NCI-H1436 treated with DMSO at 0.1 percent for 48 hours (cell line): Measurements from ENCODE around the gene CCDC89.
"Not testable (repeated sequence)": the region's sequence is repeated elsewhere in the genome, so short reads cannot be mapped to it uniquely, and the experiment has no call there.

Experiments used
- DNase-seq: peaks from one replicate; lab custom pipeline; 2025; lab: John Stamatoyannopoulos, UW

Gene CCDC89

GRCh38 chr11:85694385-85694980 is 8.5 kb upstream of the CCDC89 start:
- no peak for DNase-seq

DNA sequence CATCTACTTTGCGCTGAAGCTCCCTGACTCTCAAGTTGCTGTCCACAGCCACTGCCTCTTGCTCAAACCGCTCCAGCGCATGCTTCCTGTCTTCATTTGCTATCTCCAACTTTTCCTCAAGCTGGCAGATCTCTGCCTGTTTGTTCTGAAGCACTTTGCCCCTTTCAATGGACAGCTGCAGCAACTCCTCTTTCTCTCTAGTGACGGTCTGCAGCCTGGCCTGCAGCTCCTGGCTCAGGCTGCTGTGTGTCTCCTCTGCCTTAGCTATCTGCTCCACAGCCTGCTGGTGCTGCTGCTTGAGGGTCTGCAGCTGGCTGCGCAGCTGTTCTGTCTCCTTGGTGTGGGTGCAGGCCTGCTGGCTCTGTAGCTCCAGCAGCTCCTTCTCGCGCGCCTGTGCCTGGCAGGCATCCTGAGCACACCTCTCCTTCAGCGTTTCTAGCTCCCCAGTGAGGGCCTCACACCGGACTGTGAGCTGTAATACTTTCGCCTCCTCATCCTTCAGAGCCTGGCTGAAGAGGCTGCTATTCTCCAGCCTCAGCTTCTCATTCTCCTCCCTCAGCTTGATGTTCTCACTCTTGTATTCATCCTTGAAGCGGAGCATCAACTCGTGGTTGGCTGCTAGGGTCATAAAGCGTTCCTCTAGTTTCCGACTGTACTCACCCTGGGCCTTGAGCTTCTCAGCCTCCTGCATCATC is 723 bp downstream of the CCDC89 start:
- DNase-seq, result no peak

- no peak for DNase-seq
Measured at GRCh38 chr11:85682330-85683305, 3.4 kb downstream of the CCDC89 start.

DNA sequence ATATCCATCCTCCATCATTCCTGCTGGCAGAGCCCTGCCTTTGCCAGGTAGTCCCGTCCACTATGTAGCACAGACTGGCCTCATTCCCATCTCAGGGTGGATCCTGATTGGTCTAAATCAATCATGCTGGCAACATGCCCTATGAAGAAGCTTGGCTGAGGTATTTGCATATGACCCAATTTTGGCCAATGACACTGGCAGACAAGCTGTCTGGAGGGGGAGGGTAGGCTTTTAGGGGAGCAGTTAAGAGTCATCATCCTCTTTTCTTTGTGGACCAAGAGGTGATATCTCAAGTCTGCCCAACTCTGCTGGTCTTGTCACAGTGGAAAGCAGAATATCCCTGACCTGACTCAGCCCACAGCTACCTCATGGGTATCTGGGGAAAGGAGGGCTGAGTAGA is 5.1 kb downstream of the CCDC89 start:
- DNase-seq, result no peak

DNA sequence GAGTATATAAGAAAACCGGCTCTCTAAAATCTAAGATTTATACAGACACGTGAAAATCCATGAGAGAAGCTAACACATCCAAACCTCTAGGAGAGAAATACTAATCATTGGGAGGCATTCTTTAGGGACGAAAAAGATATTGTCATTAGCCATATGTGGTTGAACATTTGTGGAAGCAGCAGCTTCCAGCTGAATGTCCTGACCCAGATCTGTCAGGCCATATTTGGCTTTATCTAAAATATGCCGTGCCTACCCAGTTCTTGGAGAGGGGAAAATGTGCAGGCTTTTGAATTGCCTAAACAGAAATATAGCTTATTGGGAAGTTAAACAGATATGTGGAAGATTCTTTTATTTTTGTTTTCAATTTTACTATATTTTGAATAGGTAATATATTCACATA is 6.4 kb downstream of the CCDC89 start:
- DNase-seq, result no peak

- no peak for DNase-seq
Measured at GRCh38 chr11:85673393-85673792, 12.6 kb downstream of the CCDC89 start.

DNA sequence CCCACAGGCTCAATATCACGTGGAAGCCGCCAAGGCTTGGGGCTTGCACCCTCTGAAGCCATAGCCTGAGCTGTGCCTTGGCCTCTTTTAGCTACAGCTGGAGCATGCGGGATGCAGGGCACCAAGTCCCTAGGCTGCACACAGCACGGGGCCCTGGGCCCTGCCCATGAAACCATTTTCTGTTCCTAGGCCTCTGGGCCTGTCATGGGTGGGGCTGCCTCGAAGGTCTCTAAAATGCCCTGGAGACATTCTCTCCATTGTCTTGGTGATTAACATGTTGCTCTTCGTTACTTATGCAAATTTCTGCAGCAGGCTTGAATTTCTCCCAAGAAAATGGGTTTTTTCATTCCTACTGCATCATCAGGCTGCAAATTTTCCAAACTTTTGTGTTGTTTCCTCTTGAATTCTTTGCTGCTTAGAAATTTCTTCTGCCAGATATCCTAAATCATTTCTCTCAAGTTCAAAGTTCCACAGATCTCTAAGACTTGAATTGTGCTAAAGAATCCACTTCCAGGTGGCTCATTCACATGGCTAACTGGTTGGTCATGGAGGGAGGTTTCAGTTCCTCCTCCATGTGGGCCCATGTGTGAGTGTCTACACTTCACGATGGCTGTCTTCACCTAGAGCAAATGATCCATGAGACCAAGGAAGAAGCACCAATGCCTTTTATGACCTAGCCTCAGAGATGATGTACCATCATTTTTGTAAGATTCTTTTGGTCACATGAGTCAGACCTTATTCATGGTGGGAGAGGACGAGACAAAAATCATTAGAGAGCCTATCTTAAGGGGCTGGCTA is 13.7 kb downstream of the CCDC89 start:
- DNase-seq, result no peak

DNA sequence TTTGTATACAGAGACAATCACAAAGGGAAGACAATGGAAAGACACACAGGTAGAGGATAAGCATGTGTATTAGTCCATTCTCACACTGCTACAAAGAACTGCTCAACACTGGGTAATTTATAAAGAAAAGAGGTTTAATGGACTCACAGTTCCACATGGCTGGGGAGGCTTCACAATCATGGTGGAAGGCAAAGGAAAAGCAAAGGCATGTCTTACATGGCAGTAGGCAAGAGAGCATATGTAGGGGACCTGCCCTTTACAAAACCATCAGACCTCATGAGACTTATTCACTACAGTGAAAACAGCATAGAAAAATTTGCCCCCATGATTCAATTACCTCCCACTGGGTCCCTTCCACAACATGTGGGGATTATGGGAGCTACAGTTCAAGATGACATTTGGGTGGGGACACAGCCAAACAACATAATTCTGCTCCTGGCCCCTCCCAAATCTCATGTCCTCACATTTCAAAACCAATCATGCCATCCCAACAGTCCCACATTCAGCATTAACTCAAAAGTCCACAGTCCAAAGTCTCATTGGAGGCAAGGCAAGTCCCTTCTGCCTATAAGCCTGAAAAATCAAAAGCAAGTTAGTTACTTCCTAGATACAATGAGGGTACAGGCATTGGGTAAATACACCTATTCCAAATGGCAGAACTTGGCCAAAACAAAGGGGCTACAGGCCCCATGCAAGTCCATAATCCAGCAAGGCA is 14.9 kb downstream of the CCDC89 start:
- not testable (repeated sequence) for DNase-seq

- no peak for DNase-seq
Measured at GRCh38 chr11:85668157-85668556, 17.8 kb downstream of the CCDC89 start.

- no peak for DNase-seq
Measured at GRCh38 chr11:85666687-85667086, 19.3 kb downstream of the CCDC89 start.

- DNase-seq, result no peak
Measured at GRCh38 chr11:85665733-85666132, 20.3 kb downstream of the CCDC89 start.

DNA sequence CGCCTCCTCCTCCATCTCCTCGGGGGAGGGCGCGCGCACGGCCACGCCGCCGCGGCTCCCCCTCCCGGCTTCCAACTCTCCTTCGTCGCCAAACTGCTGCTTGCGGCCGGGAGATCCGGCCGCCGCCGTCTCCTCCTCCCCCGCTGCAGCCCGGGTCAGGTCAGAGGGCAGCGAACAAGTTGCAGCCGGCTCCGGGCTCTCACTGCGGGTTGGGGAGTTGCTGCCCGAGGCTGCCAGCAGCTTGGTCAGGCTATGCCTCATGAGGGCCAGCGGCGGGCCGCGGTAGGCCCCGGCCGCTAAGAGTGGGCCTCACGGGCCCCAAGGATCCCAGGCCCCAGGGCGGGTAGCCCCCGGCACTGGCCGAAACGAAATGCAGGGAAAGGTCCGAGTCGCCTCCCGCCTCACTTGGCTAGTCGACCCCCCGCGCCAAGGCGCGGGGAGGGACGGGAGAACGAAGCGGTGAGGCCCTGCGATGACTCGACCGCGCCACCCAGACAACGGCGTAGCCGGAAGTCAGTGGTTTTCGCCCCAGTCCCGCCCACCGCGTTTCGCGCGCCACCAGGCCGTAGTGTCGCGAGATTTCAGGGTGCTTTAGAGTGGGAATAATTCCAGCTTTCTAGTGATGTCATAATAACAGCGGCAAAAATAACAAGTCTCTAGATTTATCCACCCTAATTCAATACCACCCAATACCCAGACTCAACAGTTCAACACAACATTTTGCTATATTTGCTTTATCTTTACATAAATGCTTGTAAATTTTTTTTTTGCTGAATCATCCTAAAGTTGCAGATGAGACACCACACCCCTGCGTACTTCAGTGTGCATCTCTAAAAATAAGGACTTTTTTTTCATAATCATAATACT is 21.1 kb downstream of the CCDC89 start, which contains the start of gene CREBZF:
CREBZF (minus strand) TSS at position 515 of the 867 bp plus-strand sequence; CDS start at position 261, 254 bp downstream.
- peak; percentile 62 for DNase-seq

DNA sequence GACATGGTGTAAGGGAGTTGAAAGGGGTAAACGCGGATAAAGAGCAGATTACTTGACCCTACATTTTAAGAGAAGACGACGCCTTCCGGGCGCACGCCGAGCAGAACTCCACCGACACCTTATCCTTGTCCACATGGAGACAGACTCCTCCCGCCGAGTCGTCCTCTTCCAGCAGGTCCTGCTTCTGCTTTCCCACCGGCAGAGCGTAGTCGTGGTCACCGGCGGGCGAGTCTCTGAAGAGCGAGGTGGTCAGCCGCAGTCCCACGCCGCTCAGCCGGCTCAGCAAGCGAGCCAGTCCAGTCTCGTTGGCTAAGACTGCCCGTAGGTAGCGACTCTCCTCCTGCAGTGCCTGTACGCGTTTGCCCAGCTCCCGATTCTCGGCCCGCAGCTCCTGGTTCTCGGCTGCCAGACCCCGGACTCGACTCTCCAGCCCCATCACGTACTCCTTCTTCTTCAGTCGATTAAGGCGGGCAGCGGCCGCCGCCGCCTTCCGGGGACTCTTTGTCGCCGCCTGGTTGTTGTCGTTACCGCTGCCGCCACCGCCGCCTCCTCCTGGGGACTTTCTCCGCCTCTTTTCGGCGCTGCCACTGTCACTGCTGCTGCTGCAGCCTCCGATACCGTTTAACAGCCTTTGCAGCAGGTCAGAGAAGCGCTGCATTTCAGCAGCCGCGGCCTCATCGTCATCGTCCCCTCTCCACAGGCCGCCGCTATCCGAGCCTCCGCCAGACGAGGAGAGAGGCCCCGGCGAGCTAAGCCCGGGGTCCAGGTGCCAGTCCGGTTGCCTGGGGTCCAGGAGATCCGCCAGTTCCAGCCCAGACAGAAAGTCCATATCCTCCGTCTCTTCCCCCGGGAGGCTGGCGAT is 22.0 kb downstream of the CCDC89 start:
- DNase-seq, result peak; percentile 12

DNA sequence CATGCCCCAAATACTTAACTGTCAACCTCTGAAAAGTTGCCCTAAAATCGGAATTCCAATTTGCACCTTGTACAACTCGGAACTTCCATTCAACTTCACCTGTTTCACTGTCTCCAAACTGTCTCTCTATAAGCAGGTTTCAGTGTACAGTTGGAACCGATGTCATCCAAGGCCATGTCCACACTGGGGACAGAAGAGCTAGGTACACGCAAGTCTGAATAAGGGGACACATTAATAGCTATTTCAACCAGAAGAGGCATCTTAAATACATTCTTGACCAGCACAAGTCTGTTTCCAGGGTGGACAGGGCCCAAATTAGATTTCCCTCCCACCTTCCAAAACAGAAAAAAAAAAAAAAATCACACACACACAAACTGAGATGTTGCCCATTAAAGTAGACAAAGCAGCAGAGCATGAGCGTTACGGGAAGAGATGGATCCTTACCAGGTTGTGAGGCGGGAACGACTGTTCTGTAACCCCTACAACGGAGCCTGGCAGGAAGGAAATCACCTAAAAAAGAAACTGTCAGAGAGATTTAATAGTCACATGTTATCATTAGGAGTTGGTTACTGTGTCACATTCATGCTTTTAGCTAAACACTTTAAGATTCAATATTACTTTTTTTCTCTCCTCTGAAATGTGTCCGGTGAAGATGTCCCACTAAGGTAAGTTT is 22.8 kb downstream of the CCDC89 start:
- DNase-seq, result no peak

DNA sequence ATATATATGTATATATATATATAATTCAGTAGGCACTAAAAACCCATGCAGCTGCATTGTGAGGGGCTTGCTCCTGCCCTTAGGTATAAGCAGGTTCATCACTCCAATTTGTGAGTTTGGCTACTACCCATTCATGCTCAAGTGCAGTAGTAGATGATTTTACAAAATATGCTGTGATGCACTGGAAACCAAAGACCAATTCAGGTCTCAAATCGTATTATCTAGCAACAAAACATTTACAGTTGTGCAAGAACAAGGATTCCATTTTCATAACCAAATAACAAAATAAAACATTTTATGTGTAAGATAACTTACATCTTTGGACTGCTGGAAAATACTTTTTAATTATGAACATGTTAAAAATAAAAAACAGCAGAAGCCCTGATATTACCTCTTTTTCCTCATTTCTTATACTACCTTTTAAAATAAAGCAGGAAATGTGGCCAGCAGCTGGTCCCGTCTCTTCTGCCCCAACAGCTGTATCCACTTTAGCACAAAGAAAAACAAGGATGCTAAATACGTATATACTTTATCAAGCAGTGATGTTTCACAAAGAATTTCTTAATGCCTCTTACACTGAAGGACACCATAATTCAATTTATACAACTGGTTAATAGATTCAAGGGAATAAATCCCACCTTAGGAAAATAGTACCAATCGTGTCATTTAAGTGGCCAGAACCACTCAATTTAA is 23.9 kb downstream of the CCDC89 start:
- no peak for DNase-seq

- DNase-seq, result no peak
Measured at GRCh38 chr11:85658180-85658579, 27.8 kb downstream of the CCDC89 start.

- DNase-seq, result no peak
Measured at GRCh38 chr11:85656777-85657176, 29.2 kb downstream of the CCDC89 start.

DNA sequence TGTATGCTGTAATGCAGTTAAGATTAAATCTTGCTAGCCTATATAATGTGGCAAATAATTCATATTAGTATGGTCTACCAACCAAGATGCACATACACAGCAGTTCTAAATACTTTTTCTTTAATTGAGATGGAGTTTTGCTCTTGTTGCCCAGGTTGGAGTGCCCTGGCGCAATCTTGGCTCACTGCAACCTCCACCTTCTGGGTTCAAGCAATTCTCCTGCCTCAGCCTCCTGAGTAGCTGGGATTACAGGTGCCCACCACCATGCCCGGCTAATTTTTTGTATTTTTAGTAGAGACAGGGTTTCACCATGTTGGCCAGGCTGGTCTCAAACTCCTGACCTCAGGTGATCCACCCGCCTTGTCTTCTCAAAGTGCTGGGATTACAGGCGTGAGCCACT is 31.7 kb downstream of the CCDC89 start:
- DNase-seq, result not testable (repeated sequence)
